ENCODE results near the gene SLC25A33.

Gene SLC25A33

DNA sequence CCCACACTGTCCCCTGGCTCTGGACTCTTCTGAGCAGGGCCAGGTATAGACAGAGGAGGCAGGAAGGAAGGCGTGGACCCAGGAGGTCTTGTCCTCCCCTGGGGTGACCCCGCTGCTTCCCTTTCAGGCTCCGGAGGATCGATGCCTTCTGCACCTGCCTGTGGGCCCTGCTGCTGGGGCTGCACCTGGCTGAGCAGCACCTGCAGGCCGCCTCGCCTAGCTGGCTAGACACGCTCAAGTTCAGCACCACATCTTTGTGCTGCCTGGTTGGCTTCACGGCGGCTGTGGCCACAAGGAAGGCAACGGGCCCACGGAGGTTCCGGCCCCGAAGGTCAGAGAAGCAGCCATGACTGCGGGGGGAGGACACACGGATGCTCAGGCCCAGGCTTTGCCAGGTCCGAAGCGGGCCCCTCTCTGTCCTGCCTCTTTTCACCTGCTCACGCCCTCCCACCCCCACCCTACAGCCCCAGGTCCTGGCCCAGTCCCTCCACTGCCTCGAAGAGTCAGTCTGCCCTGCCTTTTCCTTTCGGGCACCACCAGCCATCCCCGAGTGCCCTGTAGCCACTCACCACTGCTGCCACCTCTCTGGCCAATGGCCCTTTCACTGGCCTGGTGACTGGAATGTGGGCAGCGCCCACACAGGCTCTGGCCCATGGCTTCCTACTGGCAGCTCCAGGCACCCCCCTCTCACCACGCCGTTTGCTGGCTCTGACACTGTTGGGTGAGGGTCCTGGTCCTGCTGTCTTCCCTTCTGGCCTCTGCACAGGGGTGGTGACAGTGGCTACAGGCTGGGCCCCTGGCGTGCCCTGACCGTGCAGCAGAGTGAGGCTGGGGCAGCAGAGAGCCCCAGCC lies 62.9 kb downstream of the SLC25A33 start:
- DNase-seq (ENCODE audit: low read depth), result no peak

GRCh38 chr1:9602794-9603167 lies 63.5 kb downstream of the SLC25A33 start:
- no peak for DNase-seq (ENCODE audit: low read depth)

- no peak for DNase-seq (ENCODE audit: low read depth)
Measured at GRCh38 chr1:9603307-9603706, 64.0 kb downstream of the SLC25A33 start.

GRCh38 chr1:9603766-9604753 lies 64.8 kb downstream of the SLC25A33 start:
- DNase-seq (ENCODE audit: low read depth), result no peak

DNA sequence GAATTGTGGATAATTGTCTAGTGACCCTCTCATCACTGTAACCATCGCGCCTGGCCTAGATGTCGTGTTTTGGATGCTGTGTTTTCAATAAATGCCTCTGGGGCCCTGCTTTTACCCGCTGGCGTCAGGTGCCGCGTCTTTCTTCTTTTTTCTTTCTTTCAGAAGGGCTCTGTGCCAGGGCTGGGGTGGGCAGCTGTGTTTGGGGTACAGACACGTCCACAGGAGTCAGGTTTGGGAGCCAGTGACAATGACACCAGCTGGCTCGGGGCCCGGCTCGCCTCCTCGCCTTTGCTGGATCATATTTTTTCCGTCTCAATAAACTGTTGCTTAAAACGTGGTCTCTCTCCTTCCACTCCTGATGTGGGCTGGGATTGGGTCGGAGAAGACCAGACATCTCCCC lies 65.6 kb downstream of the SLC25A33 start:
- DNase-seq (ENCODE audit: low read depth), result no peak

DNA sequence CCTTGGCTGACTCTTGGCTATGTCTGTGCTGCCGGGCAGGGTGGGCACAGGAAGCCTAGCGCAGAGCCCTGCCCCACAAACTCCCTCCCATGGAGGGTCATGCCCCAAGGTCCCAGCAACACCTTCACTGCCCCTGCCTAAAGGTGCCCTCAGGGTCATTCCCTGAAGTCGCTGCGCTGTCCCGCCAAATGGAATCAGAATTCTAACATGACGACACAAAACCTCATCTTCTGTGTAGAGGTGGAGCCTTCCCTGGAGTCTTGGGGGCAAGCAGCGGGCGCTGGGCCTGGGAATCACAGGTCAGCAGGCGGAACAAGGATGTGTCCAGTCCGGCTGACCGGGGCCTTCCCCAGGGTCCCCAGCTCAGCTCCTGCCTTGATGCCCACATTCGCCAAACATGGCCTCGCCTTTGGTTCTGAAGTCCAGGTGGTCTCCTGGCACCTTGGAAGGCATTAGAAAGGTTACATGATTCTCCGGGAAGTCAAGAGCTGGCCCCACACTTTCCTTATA lies 66.7 kb downstream of the SLC25A33 start:
- DNase-seq (ENCODE audit: low read depth), result no peak

- DNase-seq (ENCODE audit: low read depth), result no peak
Measured at GRCh38 chr1:9606458-9606857, 67.2 kb downstream of the SLC25A33 start.

DNA sequence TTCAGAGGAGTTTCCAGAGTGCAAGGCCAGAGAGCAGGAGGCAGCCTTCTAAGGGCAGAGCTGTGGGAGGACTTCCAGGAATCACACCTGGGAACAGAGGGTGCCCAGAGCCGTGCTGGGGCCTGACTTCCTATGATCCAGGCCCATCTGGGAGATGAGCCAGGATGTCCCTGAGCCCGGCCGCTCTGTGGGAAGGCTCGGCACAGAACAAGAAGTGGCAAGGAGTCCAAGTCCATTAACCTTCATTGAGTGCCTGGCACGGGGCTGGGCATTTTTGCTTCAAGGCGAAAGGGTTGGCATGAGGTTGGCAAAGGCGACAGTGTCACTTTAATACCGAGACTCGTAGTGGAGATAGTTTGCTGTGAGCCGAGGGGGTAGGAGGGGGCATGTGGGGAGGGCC lies 67.7 kb downstream of the SLC25A33 start:
- no peak for DNase-seq (ENCODE audit: low read depth)

- DNase-seq (ENCODE audit: low read depth), result no peak
Measured at GRCh38 chr1:9607352-9607751, 68.1 kb downstream of the SLC25A33 start.

DNA sequence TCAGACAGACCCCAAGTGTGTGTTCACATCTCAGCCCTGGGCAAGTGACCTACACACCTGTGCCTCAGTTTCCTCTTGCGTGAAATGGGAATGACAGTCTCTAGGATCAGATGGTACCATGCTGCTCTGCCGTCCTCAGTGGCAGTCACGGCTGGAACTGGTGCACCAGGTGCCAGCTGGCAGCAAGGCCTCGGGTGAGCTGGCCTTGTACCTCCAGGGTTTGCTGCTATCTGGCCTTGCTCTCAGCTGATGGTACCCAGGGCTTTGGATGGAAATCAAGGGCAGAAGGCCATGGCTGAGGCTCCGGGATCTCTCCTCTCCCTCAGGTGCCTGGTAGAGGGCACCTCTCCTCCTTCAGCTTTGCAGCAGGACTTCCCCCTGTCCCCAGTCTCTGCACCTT lies 70.7 kb downstream of the SLC25A33 start:
- DNase-seq (ENCODE audit: low read depth), result no peak

DNA sequence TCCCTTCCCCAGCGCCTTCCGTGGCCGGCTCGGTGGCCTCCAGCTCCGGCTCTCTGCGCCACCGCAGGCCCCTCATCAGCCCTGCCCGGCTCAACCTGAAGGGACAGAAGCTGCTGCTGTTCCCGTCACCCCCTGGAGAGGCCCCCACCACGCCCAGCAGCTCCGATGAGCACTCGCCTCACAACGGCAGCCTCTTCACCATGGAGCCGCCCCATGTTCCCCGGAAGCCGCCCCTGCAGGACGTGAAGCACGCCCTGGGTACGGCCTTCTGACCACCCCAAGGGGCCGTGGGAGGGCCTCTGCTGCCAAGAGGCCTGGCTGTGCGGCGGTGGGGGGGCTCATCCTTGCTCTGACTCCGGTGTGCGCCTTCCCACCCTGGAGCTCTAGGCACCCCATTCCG lies 71.3 kb downstream of the SLC25A33 start:
- no peak for DNase-seq (ENCODE audit: low read depth)

GRCh38 chr1:9611716-9612115 lies 72.5 kb downstream of the SLC25A33 start:
- DNase-seq (ENCODE audit: low read depth), result no peak

DNA sequence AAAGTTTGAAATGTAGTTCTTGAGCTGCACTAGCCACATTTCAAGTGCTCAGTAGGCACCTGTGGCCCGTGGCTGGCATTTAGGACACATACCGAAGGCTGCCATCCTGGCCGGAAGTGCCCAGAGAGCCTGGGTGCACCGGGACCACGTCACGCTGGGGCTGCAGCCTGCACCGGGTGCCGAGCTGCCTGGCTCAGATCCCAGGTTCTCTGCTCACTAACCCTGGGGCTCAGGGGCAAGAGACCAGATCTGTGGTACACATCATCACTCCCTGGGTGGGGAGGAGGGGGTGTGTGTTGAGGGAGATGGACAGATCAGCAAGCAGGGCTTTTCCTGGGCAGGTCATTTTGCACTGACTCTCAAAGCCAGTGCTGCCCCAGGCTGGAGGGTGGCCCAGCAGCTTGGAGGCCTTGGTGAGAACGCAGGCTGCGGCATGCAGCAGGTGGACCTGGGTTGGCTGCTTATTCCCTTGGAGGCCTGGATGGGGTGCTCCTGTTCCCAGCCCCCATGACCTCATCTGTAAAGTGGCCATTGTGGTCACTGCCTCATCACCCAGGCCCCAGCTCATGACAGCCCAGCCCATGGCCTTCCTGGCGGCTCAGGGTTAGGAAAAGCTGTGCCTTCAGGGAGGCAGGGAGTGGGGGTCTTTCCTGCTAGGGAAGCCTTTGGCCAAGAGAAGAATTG lies 73.0 kb downstream of the SLC25A33 start:
- DNase-seq (ENCODE audit: low read depth), result no peak

GRCh38 chr1:9612871-9613624 lies 73.8 kb downstream of the SLC25A33 start:
- DNase-seq (ENCODE audit: low read depth), result no peak

DNA sequence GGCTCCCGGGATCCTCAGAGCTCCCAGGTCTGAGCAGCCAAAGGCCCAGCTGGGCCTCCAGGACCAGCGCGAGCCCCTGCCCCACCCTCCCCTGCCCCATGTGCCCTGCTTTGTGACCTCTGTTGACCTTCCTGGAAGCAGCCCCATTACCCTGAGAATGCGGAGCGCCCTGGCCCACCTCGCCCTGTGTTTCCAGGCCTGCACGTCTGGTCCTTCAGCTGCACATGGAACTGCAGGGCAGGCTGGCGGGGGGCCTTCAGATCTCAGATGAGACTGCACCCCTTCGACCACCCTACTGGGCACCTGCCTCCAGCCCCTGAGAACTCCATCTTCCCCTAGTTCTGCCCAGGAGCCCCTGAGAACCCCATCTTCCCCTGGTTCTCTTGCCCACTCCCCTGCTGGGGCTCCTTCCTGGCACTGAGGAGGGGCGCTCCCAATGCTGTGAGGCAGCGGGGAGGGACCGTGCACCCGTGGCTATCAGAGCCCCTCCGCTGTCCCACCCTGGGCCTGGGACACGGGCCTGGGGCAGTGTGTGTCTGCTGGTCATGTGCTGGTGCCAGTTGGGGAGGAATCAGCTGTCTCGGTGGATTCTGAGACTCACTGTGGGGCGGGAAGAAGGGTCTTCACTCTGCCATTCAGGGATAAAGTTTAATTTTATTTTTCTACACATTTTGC lies 74.5 kb downstream of the SLC25A33 start:
- no peak for DNase-seq (ENCODE audit: low read depth)

- DNase-seq (ENCODE audit: low read depth), result peak; percentile 20
Measured at GRCh38 chr1:9615316-9616063, 76.2 kb downstream of the SLC25A33 start.

DNA sequence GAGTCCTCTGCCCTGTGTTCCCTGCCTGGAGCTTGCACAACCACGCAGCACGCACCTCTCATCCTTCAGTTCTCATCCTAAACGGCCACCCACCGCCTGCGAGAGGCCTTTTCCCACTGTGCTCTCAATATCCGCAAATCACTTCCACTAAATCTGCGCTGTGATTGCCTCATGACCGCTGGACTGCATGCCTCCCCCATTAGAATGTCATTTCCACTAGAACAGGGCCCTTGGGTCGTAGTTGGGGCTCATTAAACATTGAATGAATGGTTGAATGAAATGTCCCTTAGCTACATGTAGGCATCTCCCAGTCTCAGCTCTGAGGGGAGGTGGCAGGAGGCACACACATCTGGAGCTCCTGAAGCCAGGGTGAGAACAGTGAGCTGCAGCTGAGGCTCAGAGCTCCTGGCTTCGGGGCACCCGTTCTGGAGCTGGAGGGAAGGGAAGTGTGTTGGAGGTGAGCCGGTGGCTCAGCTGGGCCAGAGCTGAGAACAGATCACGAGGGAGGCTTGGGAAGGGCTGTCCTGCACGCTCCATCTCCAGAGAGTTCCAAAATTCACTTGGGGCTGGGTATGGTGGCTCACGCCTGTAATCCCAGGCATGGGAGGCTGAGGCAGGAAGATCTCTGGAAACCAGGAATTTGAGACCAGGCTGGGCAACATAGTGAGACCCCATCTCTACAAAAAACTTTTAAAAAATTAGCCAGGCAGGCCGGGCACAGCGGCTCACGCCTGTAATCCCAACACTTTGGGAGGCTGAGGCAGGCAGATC lies 79.8 kb downstream of the SLC25A33 start:
- DNase-seq (ENCODE audit: low read depth), result no peak

GRCh38 chr1:9621032-9621431 lies 81.8 kb downstream of the SLC25A33 start:
- no peak for DNase-seq (ENCODE audit: low read depth)

- DNase-seq (ENCODE audit: low read depth), result no peak
Measured at GRCh38 chr1:9624081-9624480, 84.8 kb downstream of the SLC25A33 start.
